Activated CD4-positive, alpha-beta T cell treated with anti-CD3 and anti-CD28 coated beads for 36 hours (primary cell): ENCODE results near the gene C3orf80. TPM values are rescaled to one million over a fixed set of nuclear protein-coding genes. Genes with fewer than 3 reads are reported as not detected.
"Not testable (repeated sequence)": the region's sequence is repeated elsewhere in the genome, so short reads cannot be mapped to it uniquely, and the experiment has no call there.

Experiments
- ATAC-seq: fragments of 200-7000 bp; cut with Tn5 transposase; one replicate; pipeline ENCODE4 v1.10.0; 2021; ENCODE audit warnings: mild to moderate bottlenecking, moderate library complexity
- CTCF ChIA-PET: fragments of 350-600 bp; sonication (Branson Sonifier 250); formaldehyde crosslinking; loops from one replicate; lab custom pipeline; 2021; ENCODE audit warnings: antibody characterized with exemption; lab: Charles Lee
- POLR2A ChIA-PET: fragments of 350-600 bp; sonication (Branson Sonifier 250); formaldehyde crosslinking; loops from one replicate; lab custom pipeline; 2021; ENCODE audit warnings: antibody characterized with exemption, inconsistent platforms; lab: Charles Lee
- DNase-seq: peaks from one replicate; pipeline ENCODE4 v3.0.0-alpha.2; 2020
- H3K27ac Mint-ChIP-seq: one replicate; pipeline ENCODE4 v1.8.0; 2021; ENCODE audit warnings: mixed read lengths
- H3K27me3 Mint-ChIP-seq: one replicate; pipeline ENCODE4 v1.8.0; 2021; ENCODE audit warnings: mixed read lengths
- H3K36me3 Mint-ChIP-seq: one replicate; pipeline ENCODE4 v1.8.0; 2021; ENCODE audit warnings: low read depth, mixed read lengths
- H3K4me1 Mint-ChIP-seq: one replicate; pipeline ENCODE4 v1.8.0; 2021; ENCODE audit warnings: mixed read lengths
- H3K4me3 Mint-ChIP-seq: one replicate; pipeline ENCODE4 v1.8.0; 2021; ENCODE audit warnings: mild to moderate bottlenecking, moderate library complexity, mixed read lengths
- H3K9me3 Mint-ChIP-seq: one replicate; pipeline ENCODE4 v1.8.0; 2021; ENCODE audit warnings: low read depth, mixed read lengths
- intact Hi-C, 2 experiments: fragments of 100-400 bp; cut with DNase I in 1 of 2; cut with micrococcal nuclease in 1 of 2; formaldehyde crosslinking; loops; one replicate each; pipeline versions ENCODE4 v1.14.2 to v1.15.1; 2022 to 2024; cut with DNase I, micrococcal nuclease
- total RNA-seq, 2 experiments: library from RNA; stranded (reverse); gene quantifications; one replicate each; pipeline ENCODE4 v1.2.3, GENCODE V29; 2021

C3orf80 gene
- under 1 TPM in 1 of 2 experiments, not detected in 1; 0.09 TPM for total RNA-seq

DNA sequence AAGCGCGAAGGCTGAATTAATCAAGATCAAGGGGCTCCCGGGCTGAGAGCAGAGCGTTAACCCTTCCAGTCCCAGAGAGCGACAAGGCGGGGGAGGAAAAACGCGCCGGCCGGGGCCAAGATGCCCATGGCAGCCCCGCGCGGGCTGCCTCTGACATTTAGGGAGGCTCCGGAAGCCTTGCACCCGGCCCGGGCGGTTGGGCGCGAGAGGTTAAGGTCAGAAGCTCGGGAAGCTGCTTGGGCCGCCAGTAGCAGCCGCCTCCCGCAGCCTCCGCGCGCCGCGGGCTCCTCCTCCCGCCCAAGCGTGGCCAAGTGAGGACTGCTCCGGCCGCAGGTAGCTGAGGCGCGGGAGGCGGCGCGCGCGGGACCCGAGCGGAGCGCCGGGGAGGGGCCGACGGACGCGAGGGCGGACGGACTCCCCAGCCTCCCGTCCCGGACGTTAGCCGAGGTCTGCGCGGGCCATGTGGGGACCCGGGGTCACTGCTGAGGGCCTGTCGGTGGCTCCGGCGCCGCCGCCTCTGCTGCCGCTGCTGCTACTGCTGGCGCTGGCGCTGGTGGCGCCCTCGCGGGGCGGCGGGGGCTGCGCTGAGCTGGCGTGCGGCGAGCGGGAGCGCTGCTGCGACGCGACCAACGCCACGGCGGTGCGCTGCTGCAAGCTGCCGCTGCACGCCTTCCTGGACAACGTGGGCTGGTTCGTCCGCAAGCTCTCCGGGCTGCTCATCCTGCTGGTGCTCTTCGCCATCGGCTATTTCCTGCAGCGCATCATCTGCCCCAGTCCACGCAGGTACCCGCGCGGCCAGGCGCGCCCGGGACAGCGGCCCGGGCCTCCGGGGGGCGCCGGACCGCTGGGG lies at the start of gene C3orf80:
C3orf80 (plus strand) TSS at position 247 of the 850 bp plus-strand sequence; CDS start at position 461, 214 bp downstream.
- intact Hi-C loops = loop anchor here (1.0 to 10.0 kb wide), 3 partner anchors 174 to 259 kb away; partner anchors contain the start of genes IFT80 (in 1 of the 2) and SMC4 (in 1 of the 2)

GRCh38 chr3:160176923-160177322 lies 48.3 kb upstream of the C3orf80 start:
- Mint-ChIP-seq H3K4me1 (peaks cover 4% of the 10 kb centered on the region), H3K36me3 (no peaks in the 10 kb centered on the region), H3K4me3 (no peak overlapping the region), H3K27me3 (peaks cover 14% of the 10 kb centered on the region), H3K27ac (no peak overlapping the region), H3K9me3 (peaks cover 3% of the 10 kb centered on the region)
- POLR2A ChIA-PET = no interaction called here
- CTCF ChIA-PET = no interaction called here
- ATAC-seq = no peak
- DNase-seq = no peak
- intact Hi-C loops = no loop called here

More for the DNA sequence above, at the start of gene C3orf80:
- ChIA-PET CTCF (interaction anchor here (0.6 to 1.4 kb wide), 12 partner anchors 9 to 251 kb away, joined by 3 to 5 read pairs (median 3); no protein-coding TSS in a partner anchor), POLR2A (interaction anchor here (0.5 to 0.6 kb wide), 5 partner anchors 12 to 386 kb away, joined by 3 to 8 read pairs (median 4); partner anchors contain the start of genes SCHIP1 and SMC4)
- DNase-seq (peak; percentile 76), ATAC-seq (peak; percentile 91)
- H3K9me3 Mint-ChIP-seq = no peaks in the 10 kb centered on the region
- H3K4me3 Mint-ChIP-seq = peak within 1 kb of the TSS; percentile 62
- H3K27me3 Mint-ChIP-seq = peaks cover 41% of the 10 kb centered on the region
- H3K27ac Mint-ChIP-seq = no peak within 1 kb of the TSS
- peaks cover 10% of the 10 kb centered on the region for H3K4me1 Mint-ChIP-seq
- no peaks in the 10 kb centered on the region for H3K36me3 Mint-ChIP-seq

DNA sequence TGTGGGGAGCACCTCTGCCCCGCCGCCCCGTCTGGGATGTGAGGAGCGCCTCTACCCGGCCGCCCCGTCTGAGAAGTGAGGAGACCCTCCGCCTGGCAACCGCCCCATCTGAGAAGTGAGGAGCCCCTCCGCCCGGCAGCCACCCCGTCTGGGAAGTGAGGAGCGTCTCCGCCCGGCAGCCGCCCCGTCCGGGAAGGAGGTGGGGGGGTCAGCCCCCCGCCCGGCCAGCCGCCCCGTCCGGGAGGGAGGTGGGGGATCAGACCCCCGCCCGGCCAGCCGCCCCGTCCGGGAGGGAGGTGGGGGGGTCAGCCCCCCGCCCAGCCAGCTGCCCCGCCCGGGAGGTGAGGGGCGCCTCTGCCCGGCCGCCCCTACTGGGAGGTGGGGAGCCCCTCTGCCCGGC lies 46.6 kb upstream of the C3orf80 start:
- ATAC-seq, CTCF ChIA-PET, H3K27ac Mint-ChIP-seq, H3K4me3 Mint-ChIP-seq, H3K4me1 Mint-ChIP-seq, DNase-seq, POLR2A ChIA-PET, H3K36me3 Mint-ChIP-seq, intact Hi-C loops, H3K9me3 Mint-ChIP-seq: not testable (repeated sequence)
- peaks cover 14% of the 10 kb centered on the region for H3K27me3 Mint-ChIP-seq

DNA sequence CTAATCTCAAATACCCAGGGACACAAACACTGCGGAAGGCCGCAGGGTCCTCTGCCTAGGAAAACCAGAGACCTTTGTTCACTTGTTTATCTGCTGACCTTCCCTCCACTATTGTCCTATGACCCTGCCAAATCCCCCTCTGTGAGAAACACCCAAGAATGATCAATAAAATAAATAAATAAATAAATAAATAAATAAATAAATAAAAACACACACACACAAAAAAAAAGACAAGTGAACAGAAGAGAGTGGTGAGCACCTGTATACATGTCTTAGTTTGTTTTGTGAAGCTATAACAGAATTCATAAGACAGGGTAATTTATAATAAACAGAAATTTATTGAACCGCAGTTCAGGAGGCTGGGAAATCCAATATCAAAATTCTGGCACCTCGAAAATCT lies 45.8 kb upstream of the C3orf80 start:
- H3K4me1 Mint-ChIP-seq, H3K27ac Mint-ChIP-seq, intact Hi-C loops, H3K36me3 Mint-ChIP-seq, H3K4me3 Mint-ChIP-seq, CTCF ChIA-PET, H3K9me3 Mint-ChIP-seq, ATAC-seq, DNase-seq, POLR2A ChIA-PET: not testable (repeated sequence)
- H3K27me3 Mint-ChIP-seq = peaks cover 14% of the 10 kb centered on the region

GRCh38 chr3:160179906-160180305 lies 45.3 kb upstream of the C3orf80 start:
- no peak for DNase-seq
- Mint-ChIP-seq H3K9me3 (peaks cover 3% of the 10 kb centered on the region), H3K4me3 (no peak overlapping the region), H3K27ac (no peak overlapping the region), H3K4me1 (no peaks in the 10 kb centered on the region), H3K27me3 (peaks cover 14% of the 10 kb centered on the region), H3K36me3 (no peaks in the 10 kb centered on the region)
- ChIA-PET POLR2A (no interaction called here), CTCF (no interaction called here)
- no peak for ATAC-seq
- intact Hi-C loops = no loop called here

DNA sequence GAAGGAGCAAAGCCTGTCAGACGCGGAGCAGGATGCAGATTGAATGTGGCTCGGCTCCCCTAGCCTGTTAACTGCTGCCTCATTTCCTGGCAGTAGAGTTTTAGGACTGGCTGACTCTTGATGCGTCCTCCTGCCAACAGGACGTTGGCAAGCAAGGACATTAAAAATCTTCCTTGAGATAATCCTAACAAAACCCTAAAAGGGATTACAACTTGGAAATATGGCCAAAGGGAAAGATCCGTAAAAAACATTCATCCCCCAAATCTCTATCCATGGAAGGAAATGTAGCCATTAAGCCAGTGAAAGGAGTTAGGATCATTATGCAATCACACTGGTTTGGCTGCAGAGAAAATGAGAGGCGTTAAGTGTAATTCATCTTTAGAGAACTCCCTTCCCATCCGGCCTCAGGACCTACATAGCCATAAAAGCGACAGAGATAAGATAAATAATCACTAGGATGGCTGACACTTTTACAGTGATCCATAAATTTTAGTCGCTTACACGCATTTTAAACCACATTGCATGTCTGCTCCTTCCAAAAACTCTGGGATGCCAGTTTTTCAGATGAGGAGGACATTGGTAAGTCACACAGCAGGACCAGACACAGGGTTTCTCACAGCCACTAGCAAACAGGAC lies 44.5 kb upstream of the C3orf80 start:
- peaks cover 14% of the 10 kb centered on the region for H3K27me3 Mint-ChIP-seq
- intact Hi-C loops = no loop called here
- ATAC-seq (no peak), DNase-seq (no peak)
- no peaks in the 10 kb centered on the region for H3K4me1 Mint-ChIP-seq
- ChIA-PET POLR2A (no interaction called here), CTCF (interaction anchor here (0.5 to 1.2 kb wide), 2 partner anchors 139 to 192 kb away, joined by 3 read pairs; partner anchors contain the start of gene IL12A)
- no peaks in the 10 kb centered on the region for H3K36me3 Mint-ChIP-seq
- H3K27ac Mint-ChIP-seq = no peak overlapping the region
- no peak overlapping the region for H3K4me3 Mint-ChIP-seq
- peaks cover 3% of the 10 kb centered on the region for H3K9me3 Mint-ChIP-seq

DNA sequence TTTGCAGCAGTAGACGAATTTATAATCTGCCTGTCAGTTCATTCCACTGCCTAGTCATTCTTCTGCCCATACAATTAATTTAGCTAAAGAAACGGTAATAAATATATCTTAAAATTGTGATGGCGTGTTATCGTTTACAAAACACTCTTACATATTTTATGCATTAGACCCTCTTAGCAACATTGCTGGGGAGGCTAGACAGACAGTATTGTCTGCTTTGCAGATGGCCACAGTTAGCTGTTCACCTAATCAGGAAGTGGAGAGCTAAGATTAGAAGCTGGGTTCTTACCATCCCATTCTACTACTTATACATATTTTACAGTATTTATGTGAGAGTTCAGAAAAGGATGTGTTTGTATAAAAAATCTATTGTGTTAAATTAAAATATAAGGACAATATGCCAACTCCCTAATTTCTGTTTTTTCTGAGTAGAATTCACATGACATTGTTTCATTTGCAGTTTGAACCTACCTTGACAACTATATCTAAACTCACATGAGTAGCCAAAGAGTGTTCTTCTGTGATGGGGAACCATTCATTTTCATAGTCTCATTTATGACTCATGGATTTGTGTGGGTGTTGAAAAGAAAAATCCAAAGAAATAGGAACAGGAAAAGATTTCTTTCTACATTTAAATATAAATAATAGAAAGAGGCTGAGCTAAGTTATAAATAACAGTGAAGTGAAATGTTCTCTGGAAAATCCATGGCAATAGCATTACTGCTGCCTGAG lies 41.7 kb upstream of the C3orf80 start:
- intact Hi-C loops = no loop called here
- H3K36me3 Mint-ChIP-seq = no peaks in the 10 kb centered on the region
- peaks cover 18% of the 10 kb centered on the region for H3K27me3 Mint-ChIP-seq
- POLR2A ChIA-PET = no interaction called here
- CTCF ChIA-PET = interaction anchor here (1.6 to 1.9 kb wide), 2 partner anchors 13 to 19 kb away, joined by 4 to 5 read pairs; no protein-coding TSS in a partner anchor
- no peak overlapping the region for H3K27ac Mint-ChIP-seq
- no peaks in the 10 kb centered on the region for H3K9me3 Mint-ChIP-seq
- DNase-seq = no peak
- H3K4me1 Mint-ChIP-seq = no peaks in the 10 kb centered on the region
- no peak overlapping the region for H3K4me3 Mint-ChIP-seq
- ATAC-seq = peak; percentile 57

DNA sequence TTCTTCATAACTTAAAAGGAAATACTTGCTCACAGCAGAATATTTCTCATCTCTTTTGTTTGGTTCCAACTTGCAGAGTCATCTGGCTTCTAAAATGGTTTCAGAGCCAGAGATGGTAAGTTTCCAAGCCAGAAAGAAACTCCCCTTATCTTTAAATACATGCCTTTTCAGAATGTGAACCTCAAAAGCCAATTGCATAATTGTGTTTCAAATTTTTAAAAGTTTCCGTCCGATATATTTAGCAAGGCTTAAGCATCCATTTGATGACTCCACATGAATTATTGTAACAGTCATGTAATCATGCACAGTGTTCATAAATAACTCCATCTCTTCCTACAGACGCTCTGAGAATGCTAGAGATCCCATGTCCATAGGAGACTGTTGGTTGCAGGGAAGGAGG lies 40.6 kb upstream of the C3orf80 start:
- ATAC-seq (no peak), DNase-seq (no peak)
- H3K4me3 Mint-ChIP-seq = no peak overlapping the region
- H3K9me3 Mint-ChIP-seq = no peaks in the 10 kb centered on the region
- peaks cover 17% of the 10 kb centered on the region for H3K27me3 Mint-ChIP-seq
- H3K36me3 Mint-ChIP-seq = no peaks in the 10 kb centered on the region
- H3K27ac Mint-ChIP-seq = no peak overlapping the region
- intact Hi-C loops = no loop called here
- no peaks in the 10 kb centered on the region for H3K4me1 Mint-ChIP-seq
- ChIA-PET POLR2A (no interaction called here), CTCF (interaction anchor here (0.6 to 1.9 kb wide), 3 partner anchors 12 to 165 kb away, joined by 3 to 4 read pairs (median 3); no protein-coding TSS in a partner anchor)

- H3K27ac Mint-ChIP-seq = no peak overlapping the region
- POLR2A ChIA-PET = no interaction called here
- no peaks in the 10 kb centered on the region for H3K4me1 Mint-ChIP-seq
- CTCF ChIA-PET = interaction anchor here (0.6 kb wide), 1 partner anchor 81 kb away, joined by 4 read pairs; no protein-coding TSS in a partner anchor
- no peaks in the 10 kb centered on the region for H3K9me3 Mint-ChIP-seq
- DNase-seq (no peak), ATAC-seq (no peak)
- peaks cover 12% of the 10 kb centered on the region for H3K27me3 Mint-ChIP-seq
- intact Hi-C loops = no loop called here
- H3K36me3 Mint-ChIP-seq = no peaks in the 10 kb centered on the region
- no peak overlapping the region for H3K4me3 Mint-ChIP-seq
Observed at GRCh38 chr3:160185751-160186150, 39.5 kb upstream of the C3orf80 start.

GRCh38 chr3:160187288-160187687 lies 37.9 kb upstream of the C3orf80 start:
- CTCF ChIA-PET = interaction anchor here (0.8 to 1.1 kb wide), 2 partner anchors 11 to 143 kb away, joined by 3 read pairs; no protein-coding TSS in a partner anchor
- H3K36me3 Mint-ChIP-seq = no peaks in the 10 kb centered on the region
- H3K9me3 Mint-ChIP-seq = no peaks in the 10 kb centered on the region
- H3K27ac Mint-ChIP-seq = no peak overlapping the region
- intact Hi-C loops = no loop called here
- no peaks in the 10 kb centered on the region for H3K4me1 Mint-ChIP-seq
- H3K27me3 Mint-ChIP-seq = peaks cover 4% of the 10 kb centered on the region
- DNase-seq (no peak), ATAC-seq (no peak)
- no peak overlapping the region for H3K4me3 Mint-ChIP-seq
- POLR2A ChIA-PET = no interaction called here
